HG02970 (cell line): ENCODE measurements around the gene CHORDC1.
"Not testable (repeated sequence)": the region's sequence is repeated elsewhere in the genome, so short reads cannot be mapped to it uniquely, and the experiment has no call there.

Experiments
- ATAC-seq: cut with Tn5 transposase; IDR thresholded peaks from one replicate; pipeline ENCODE4 v1.9.1; 2021; ENCODE audit warnings: mild to moderate bottlenecking, moderate library complexity, moderate number of reproducible peaks; ENCODE audit not compliant: unreplicated experiment, low FRiP score

Gene CHORDC1

GRCh38 chr11:90218606-90219005, 4.2 kb downstream of the CHORDC1 start:
- no peak for ATAC-seq

DNA sequence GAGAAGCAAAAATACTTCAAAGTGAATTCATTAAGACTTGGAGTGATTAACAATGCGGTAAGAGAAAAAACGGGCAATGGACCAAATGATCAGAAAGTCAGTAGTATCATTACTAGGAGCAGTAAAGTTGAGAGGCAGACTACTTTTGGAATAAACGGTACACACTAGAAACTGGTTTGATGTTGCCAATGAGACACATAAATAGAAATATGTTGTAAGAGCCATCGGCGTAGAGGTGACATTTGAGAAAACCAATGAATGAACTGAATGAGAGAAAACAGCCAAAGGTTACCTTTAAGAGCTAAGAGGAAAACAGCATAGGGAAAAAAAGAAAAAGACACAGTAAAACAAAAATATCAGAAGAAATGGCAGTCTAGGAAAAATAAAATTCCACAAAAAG, 6.2 kb downstream of the CHORDC1 start:
- no peak for ATAC-seq

- no peak for ATAC-seq
Measured at GRCh38 chr11:90213322-90213721, 9.5 kb downstream of the CHORDC1 start.

- no peak for ATAC-seq
Measured at GRCh38 chr11:90208857-90209256, 14.0 kb downstream of the CHORDC1 start.

DNA sequence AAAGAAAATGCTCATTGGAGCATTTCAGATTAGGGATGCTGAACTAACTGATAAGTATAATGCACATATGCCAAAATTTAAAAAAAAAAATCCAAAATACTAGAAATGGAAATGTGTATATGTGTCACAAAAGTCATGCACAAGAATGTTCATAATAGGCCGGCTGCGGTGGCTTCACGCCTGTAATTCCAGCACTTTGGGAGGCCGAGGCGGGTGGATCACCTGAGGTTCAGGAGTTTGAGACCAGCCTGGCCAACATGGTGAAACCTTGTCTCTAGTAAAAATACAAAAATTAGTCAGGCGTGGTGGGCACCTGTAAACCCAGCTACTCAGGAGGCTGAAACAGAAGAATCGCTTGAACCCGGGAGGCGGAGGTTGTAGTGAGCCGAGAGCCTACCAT, 14.9 kb downstream of the CHORDC1 start:
- not testable (repeated sequence) for ATAC-seq

DNA sequence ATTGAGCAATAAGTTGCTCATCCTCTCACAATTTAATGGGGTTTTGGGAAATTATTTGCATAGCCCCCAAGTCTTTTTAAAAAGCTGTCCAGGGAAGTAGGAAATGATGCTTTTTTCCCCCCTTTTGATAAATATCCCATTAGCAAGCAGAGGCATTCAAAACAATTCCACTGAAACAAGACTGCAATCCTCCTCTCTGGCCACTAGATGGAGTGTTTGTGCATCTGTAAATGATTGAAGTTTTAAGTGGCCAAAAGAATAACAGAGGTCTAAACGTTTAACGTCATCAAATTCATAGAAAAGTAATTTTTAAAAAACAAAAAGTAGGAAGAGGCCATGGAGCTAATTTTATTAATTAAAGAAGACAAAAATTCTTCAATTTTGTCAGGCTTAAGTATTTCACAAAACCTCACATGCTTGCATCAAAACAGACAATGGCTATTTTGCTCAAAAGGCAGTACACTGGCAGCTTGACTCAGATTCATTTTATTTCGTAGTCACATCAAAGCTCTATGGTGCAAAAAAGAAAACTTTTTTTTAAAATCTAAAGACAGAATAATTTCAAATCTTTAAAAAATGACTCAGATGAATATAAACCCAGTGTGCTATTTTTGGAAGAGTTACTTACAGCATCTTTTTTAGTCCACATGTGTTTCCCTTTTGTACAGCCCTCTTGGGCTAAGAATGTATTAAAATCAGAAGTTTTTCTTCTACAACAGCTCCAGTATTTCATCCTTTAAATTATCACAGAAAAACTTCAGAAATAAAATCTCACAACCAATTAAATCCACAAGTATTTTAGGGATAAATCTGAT, 17.8 kb downstream of the CHORDC1 start:
- no peak for ATAC-seq

- ATAC-seq: no peak
Measured at GRCh38 chr11:90204407-90204806, 18.4 kb downstream of the CHORDC1 start.

DNA sequence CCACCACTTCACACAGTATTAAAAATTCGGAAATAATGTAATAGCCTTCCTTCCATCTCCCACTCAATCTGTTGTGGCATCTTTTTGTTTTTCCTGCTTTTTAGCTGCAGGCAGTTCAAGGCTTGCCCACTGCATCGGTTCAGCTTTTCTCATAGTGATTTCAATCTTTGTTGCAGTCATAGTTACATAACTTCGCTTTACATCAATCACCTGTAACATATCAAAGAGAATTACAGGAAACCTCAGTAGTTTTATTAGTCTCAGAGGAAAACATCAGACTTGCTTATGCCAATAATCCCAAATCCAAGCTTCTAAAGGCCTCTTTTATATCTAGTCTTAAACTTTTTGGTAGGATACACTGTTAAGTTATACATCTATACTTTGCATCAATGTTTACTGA, 20.5 kb downstream of the CHORDC1 start:
- no peak for ATAC-seq

GRCh38 chr11:90197377-90197776, 25.5 kb downstream of the CHORDC1 start:
- no peak for ATAC-seq

DNA sequence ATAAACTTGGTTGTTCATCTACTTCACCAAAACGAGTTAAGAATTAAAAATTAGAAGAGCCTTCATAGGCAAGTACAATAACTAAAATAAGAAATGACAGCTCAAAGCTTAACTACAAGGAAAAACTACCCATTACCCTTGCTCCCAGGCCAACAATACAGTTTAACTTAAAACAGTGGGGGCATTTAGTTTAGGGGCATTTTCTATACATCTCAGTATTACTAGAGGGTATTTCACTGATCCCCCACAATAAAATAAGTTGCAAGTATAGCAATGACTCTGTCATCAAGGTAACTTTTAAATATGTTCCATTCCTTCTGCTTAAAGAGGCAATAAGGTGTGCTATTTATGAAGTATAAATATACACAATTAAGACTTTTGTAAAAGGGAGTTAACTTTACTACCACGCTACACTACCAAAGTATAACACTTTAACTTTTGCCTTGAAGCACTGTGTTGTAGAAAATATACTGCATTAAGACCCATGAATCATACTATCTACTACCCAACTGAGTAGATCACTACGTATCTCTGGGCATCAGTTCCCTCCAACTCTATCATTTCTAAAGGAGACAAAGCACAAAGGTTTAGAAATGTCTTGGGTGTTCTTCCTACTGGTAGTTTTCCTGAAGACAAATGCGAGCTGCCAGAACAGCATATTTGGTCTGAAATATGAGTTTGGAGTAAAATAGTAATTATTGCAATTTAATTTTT, 29.8 kb downstream of the CHORDC1 start:
- ATAC-seq: no peak

DNA sequence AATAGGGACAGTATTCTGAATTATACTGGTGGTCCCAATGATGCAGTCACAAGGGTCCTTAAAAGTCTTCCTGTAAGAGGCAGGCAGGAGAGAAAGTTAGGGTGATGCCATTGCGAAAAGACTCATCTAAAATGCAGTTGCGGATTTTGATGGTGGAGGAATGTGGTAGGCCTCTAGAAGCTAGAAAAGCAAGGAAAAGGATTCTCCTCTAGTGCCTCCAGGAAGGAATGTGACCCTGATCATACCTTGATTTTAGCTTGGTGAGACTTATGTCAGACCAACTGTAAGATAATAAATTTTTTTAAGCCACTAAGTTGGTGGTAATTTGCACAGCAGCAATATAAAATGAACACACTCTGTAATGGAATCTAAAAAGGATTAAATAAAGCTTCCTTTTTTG, 33.8 kb downstream of the CHORDC1 start:
- no peak for ATAC-seq

GRCh38 chr11:90187839-90188238, 35.0 kb downstream of the CHORDC1 start:
- no peak for ATAC-seq

- no peak for ATAC-seq
Measured at GRCh38 chr11:90179923-90180322, 42.9 kb downstream of the CHORDC1 start.

DNA sequence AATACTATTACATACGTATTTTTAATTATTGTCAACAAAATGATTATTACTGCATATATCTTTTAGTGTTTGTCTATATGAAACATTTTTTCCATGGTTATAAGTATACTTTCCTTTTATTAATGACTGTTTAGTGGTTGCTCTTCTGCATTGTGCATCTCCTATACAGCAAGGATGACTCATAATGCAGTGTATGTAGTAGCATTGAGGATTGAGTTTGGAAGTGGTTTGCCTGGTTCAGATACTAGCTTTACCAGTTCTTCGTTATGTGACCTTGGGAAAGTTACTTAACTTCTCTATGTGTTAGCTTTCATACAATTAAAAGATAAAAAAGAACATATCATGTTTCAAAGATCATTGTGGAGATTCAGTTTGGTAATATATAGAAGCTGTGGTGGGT, 44.1 kb downstream of the CHORDC1 start:
- ATAC-seq: no peak

DNA sequence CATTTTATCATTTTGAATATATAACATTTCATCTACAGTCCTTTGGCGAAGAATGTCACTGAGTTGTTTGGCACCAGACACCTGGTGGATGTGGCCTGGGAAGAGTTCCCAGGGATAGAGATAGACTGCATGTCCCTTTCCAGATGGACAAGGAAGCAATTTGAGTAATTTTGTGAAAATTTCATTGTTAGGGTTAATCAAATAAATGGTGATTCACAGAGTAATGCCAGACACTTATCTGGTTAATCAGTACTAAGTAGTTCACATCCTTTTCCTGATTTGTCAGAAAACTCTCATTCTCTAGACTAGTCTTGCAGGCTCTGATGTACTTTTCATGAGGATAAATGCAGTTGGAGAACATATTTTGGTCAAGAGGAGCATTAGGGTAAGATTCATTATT, 46.8 kb downstream of the CHORDC1 start:
- ATAC-seq: no peak

GRCh38 chr11:90171359-90171758, 51.5 kb downstream of the CHORDC1 start:
- no peak for ATAC-seq

DNA sequence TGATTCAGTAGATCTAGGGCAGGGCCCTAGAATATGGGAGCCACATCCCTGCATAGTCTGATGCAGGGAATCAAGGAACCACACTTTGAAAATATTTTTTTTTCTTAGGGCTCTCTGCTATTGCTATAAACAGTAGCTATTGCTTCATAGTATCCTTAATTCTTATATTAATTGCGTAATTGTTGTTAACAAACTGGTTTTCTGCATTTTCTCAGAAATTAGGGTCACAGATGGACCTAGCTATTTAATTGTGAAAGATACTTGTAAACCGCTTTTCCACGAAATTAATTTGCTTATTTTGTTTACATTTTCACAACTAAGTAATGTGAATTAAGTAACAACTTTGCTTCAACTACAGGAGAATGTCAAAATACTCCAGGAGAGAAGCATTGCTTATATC, 54.3 kb downstream of the CHORDC1 start:
- ATAC-seq: no peak

DNA sequence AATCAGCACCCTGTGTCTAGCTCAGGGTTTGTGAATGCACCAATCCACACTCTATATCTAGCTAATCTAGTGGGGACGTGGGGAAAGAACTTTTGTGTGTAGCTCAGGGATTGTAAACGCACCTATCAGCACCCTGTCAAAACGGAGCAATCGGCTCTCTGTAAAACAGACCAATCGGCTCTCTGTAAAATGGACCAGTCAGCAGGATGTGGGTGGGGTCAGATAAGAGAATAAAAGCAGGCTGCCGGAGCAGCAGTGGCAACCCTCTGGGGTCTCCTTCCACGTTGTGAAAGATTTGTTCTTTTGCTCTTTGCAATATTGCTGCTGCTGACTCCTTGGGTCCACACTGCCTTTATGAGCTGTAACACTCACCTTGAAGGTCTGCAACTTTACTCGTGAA, 55.1 kb downstream of the CHORDC1 start:
- not testable (repeated sequence) for ATAC-seq

DNA sequence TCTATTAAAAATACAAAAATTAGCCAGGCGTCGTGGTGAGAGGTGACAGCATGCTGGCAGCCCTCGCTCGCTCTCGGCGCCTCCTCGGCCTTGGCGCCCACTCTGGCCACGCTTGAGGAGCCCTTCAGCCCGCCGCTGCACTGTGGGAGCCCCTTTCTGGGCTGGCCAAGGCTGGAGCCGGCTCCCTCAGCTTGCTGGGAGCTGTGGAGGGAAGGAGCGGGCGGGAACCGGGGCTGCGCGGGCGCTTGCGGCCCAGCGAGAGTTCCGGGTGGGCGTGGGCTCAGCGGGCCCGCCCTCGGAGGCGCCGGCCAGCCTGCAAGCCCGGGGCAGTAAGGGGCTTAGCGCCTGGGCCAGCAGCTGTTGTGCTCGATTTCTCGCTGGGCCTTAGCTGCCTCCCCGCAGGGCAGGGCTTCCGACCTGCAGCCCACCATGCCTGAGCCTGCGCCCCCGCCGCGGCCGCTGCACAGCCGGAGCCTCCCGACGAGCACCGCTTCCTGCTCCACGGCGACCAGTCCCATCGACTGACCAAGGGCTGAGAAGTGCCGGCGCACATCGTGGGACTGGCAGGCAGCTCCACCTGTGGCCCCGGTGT, 55.8 kb downstream of the CHORDC1 start:
- ATAC-seq: not testable (repeated sequence)
